HepG2 (cell line): ENCODE results near the gene PLAGL2. TPM values are rescaled to one million over a fixed set of nuclear protein-coding genes. Genes with fewer than 3 reads are reported as not detected.
A peak's percentile ranks its signal among the peaks of the same experiment; 100 is the strongest.

Experiments
- ATAC-seq: fragments of 200-7000 bp; cut with Tn5 transposase; 3 replicates; pipeline ENCODE4 v1.9.1; 2020; ENCODE audit warnings: mild to moderate bottlenecking, moderate library complexity
- BruUV-seq: library from RNA; stranded (reverse); fragments of 400-500 nt; replicated peaks from 2 replicates; lab custom pipeline; 2021; lab: Mats Ljungman, UMichigan
- CTCF ChIA-PET: fragments of 300-600 bp; formaldehyde crosslinking; extraction: SDS; loops from one replicate; lab custom pipeline; 2021; ENCODE audit warnings: low total read pairs, inconsistent platforms, low intra/inter-chr PET ratio; lab: Yijun Ruan, JAX
- POLR2A ChIA-PET: fragments of 350-600 bp; sonication (Branson Sonifier 250); formaldehyde crosslinking; loops from one replicate; lab custom pipeline; 2020; ENCODE audit warnings: antibody characterized with exemption, inconsistent platforms; lab: Yijun Ruan, JAX
- DNase-seq: peaks from one replicate; pipeline ENCODE4 v3.0.0-alpha.2; 2015; ENCODE audit warnings: low spot score
- FAIRE-seq: peaks from 3 replicates; lab custom pipeline; 2011; peaks lifted over from hg19 to GRCh38; lab: Jason Lieb, UNC
- H2AFZ ChIP-seq: one replicate; pipeline ENCODE4 v1.6.1; 2011; ENCODE audit warnings: low read length, inconsistent platforms
- H3K27ac ChIP-seq: fragments of 300-600 bp; 3 replicates; pipeline ENCODE4 v1.8.0; 2011; ENCODE audit warnings: mixed run types, mild to moderate bottlenecking, mixed read lengths, low read length, inconsistent platforms; ENCODE audit not compliant: insufficient read depth; ENCODE audit errors: extremely low read length
- H3K27me3 ChIP-seq, 2 experiments: fragments of 200-600 bp in 1 of 2; 2 replicates in 1 of 2; 3 replicates in 1 of 2; pipeline versions ENCODE4 v1.6.0 to v1.8.0; 2011; ENCODE audit warnings: low read length in 2 of 2, mild to moderate bottlenecking in 2 of 2, moderate library complexity in 2 of 2, inconsistent platforms in 1 of 2; ENCODE audit not compliant: insufficient read depth in 2 of 2, control insufficient read depth in 1 of 2
- H3K36me3 ChIP-seq, 2 experiments: fragments of 200-600 bp in 1 of 2; replicated peaks in 1 of 2; 2 replicates in 1 of 2; 3 replicates in 1 of 2; pipeline versions ENCODE4 v1.5.1 to v1.8.0; 2011; ENCODE audit warnings: low read length in 2 of 2, inconsistent platforms in 1 of 2; ENCODE audit not compliant: insufficient read depth in 2 of 2, control insufficient read depth in 1 of 2
- H3K4me1 ChIP-seq: 2 replicates; pipeline ENCODE4 v1.5.1; 2012; ENCODE audit warnings: low read length, inconsistent platforms; ENCODE audit not compliant: insufficient read depth
- H3K4me2 ChIP-seq: 2 replicates; pipeline ENCODE4 v1.6.0; 2011; ENCODE audit warnings: low read depth, low read length, inconsistent platforms
- H3K4me3 ChIP-seq, 3 experiments: fragments of 200-600 bp in 1 of 3; sonication (generic), shearing (Covaris generic) in 1 of 3; replicated peaks in 1 of 3; 2 replicates each; pipeline ENCODE4 v1.5.1; 2011 to 2016; ENCODE audit warnings: low read length in 3 of 3, inconsistent platforms in 2 of 3, low read depth in 2 of 3, mild to moderate bottlenecking in 2 of 3, control low read depth in 1 of 3, mixed read lengths in 1 of 3; ENCODE audit not compliant: insufficient read depth in 1 of 3
- H3K79me2 ChIP-seq: one replicate; pipeline ENCODE4 v1.6.1; 2011; ENCODE audit warnings: low read length, inconsistent platforms; ENCODE audit not compliant: insufficient read depth
- H3K9ac ChIP-seq: 2 replicates; pipeline ENCODE4 v1.6.0; 2011; ENCODE audit warnings: mild to moderate bottlenecking, low read depth, low read length, inconsistent platforms; ENCODE audit not compliant: insufficient read depth
- H3K9me3 ChIP-seq: 2 replicates; pipeline ENCODE4 v1.5.1; 2012; ENCODE audit warnings: mild to moderate bottlenecking, low read length
- H4K20me1 ChIP-seq: 2 replicates; pipeline ENCODE4 v1.6.0; 2011; ENCODE audit warnings: inconsistent platforms, mild to moderate bottlenecking, low read length, moderate library complexity; ENCODE audit not compliant: insufficient read depth
- AGO2 ChIP-seq: fragments of 200-400 bp; formaldehyde crosslinking; optimal IDR thresholded peaks from 2 replicates; pipeline ENCODE3; 2017; ENCODE audit warnings: mild to moderate bottlenecking, low read depth, low read length, moderate library complexity
- BCL6 ChIP-seq: IDR thresholded peaks from 2 replicates; pipeline ENCODE4 v1.6.1; 2016; ENCODE audit warnings: missing genetic modification reagents, missing compliant biosample characterization
- CERS6 ChIP-seq: sonication (generic); formaldehyde crosslinking; IDR thresholded peaks from 2 replicates; pipeline ENCODE4 v1.5.0; 2020; ENCODE audit warnings: missing genetic modification reagents
- ETV6 ChIP-seq: sonication (generic); formaldehyde crosslinking; conservative IDR thresholded peaks from 2 replicates; pipeline ENCODE4 v1.4.0; 2020; ENCODE audit warnings: missing genetic modification reagents
- FLYWCH1 ChIP-seq: sonication (generic); formaldehyde crosslinking; IDR thresholded peaks from 2 replicates; pipeline ENCODE4 v1.8.1; 2023; ENCODE audit warnings: mild to moderate bottlenecking, missing genetic modification reagents
- FOSL2 ChIP-seq: sonication (generic); formaldehyde crosslinking; IDR thresholded peaks from 2 replicates; pipeline ENCODE4 v1.4.0; 2020; ENCODE audit warnings: missing genetic modification reagents
- FOXM1 ChIP-seq: sonication (generic); formaldehyde crosslinking; IDR thresholded peaks from 2 replicates; pipeline ENCODE4 v1.5.0; 2020; ENCODE audit warnings: missing genetic modification reagents
- HINFP ChIP-seq: sonication (generic); formaldehyde crosslinking; IDR thresholded peaks from 2 replicates; pipeline ENCODE4 v1.4.0; 2020; ENCODE audit warnings: low read depth, mild to moderate bottlenecking, missing genetic modification reagents
- HOXA9 ChIP-seq: sonication (generic); formaldehyde crosslinking; IDR thresholded peaks from 2 replicates; pipeline ENCODE4 v1.8.1; 2022; ENCODE audit warnings: missing genetic modification reagents, mild to moderate bottlenecking, moderate library complexity, borderline replicate concordance
- MBD4 ChIP-seq: IDR thresholded peaks from 2 replicates; pipeline ENCODE4 v1.6.1; 2012; ENCODE audit warnings: low read length, inconsistent platforms, borderline replicate concordance
- MEF2D ChIP-seq: sonication (generic); formaldehyde crosslinking; IDR thresholded peaks from 2 replicates; pipeline ENCODE4 v1.5.1; 2020; ENCODE audit warnings: mild to moderate bottlenecking, missing genetic modification reagents
- MTA3 ChIP-seq: sonication (generic); formaldehyde crosslinking; IDR thresholded peaks from 2 replicates; pipeline ENCODE4 v1.4.0; 2020; ENCODE audit warnings: missing genetic modification reagents
- NRL ChIP-seq: sonication (generic); formaldehyde crosslinking; IDR thresholded peaks from 2 replicates; pipeline ENCODE4 v1.5.0; 2020; ENCODE audit warnings: missing genetic modification reagents, mild to moderate bottlenecking, moderate library complexity, borderline replicate concordance
- SPEN ChIP-seq: sonication (generic); formaldehyde crosslinking; IDR thresholded peaks from 2 replicates; pipeline ENCODE4 v1.5.1; 2020; ENCODE audit warnings: low read depth, mild to moderate bottlenecking, missing genetic modification reagents
- TGIF2 ChIP-seq: IDR thresholded peaks from 2 replicates; pipeline ENCODE4 v1.6.1; 2016; ENCODE audit warnings: control low read depth, missing compliant biosample characterization
- WIZ ChIP-seq: sonication (generic); formaldehyde crosslinking; IDR thresholded peaks from 2 replicates; pipeline ENCODE4 v1.5.1; 2020; ENCODE audit warnings: mild to moderate bottlenecking, missing genetic modification reagents
- ZNF205 ChIP-seq: IDR thresholded peaks from 2 replicates; pipeline ENCODE4 v1.6.1; 2018; ENCODE audit warnings: missing biosample characterization, missing genetic modification reagents
- ZNF30 ChIP-seq: sonication (generic); formaldehyde crosslinking; IDR thresholded peaks from 2 replicates; pipeline ENCODE4 v1.5.0; 2020; ENCODE audit warnings: mild to moderate bottlenecking, missing genetic modification reagents
- ZNF382 ChIP-seq: sonication (generic); formaldehyde crosslinking; IDR thresholded peaks from 2 replicates; pipeline ENCODE4 v1.5.0; 2020; ENCODE audit warnings: missing genetic modification reagents, mild to moderate bottlenecking, borderline replicate concordance
- ZNF616 ChIP-seq: sonication (generic); formaldehyde crosslinking; IDR thresholded peaks from 2 replicates; pipeline ENCODE4 v1.5.0; 2020; ENCODE audit warnings: low read depth, mild to moderate bottlenecking, missing genetic modification reagents
- ZNF644 ChIP-seq: IDR thresholded peaks from 2 replicates; pipeline ENCODE4 v1.6.1; 2016; ENCODE audit warnings: low read depth
- ZNF704 ChIP-seq: sonication (generic); formaldehyde crosslinking; IDR thresholded peaks from 2 replicates; pipeline ENCODE4 v1.8.1; 2023; ENCODE audit warnings: mild to moderate bottlenecking, inconsistent platforms, moderate library complexity, missing genetic modification reagents, borderline replicate concordance
- ZNF790 ChIP-seq: sonication (generic); formaldehyde crosslinking; IDR thresholded peaks from 2 replicates; pipeline ENCODE4 v1.8.0; 2022; ENCODE audit warnings: missing genetic modification reagents, mild to moderate bottlenecking, borderline replicate concordance
- ZNF83 ChIP-seq: sonication (generic); formaldehyde crosslinking; IDR thresholded peaks from 2 replicates; pipeline ENCODE4 v1.4.0; 2020; ENCODE audit warnings: missing genetic modification reagents, mild to moderate bottlenecking, borderline replicate concordance
- WGBS: methylation state at CpG from one replicate; pipeline ENCODE4 v1.1.6; 2017; ENCODE audit warnings: low lambda C conversion rate; 5-methylcytosine and 5-hydroxymethylcytosine counted together
- in situ Hi-C: cut with HindIII; loops from 2 replicates; pipeline ENCODE4 v1.10.0; 2017; ENCODE audit warnings: low pct_unique_long_range_greater_than_20kb; ENCODE audit not compliant: extremely low pct_ligation_motif_present
- intact Hi-C: fragments of 100-400 bp; cut with micrococcal nuclease; formaldehyde crosslinking; loops from one replicate; pipeline ENCODE4 v1.10.0; 2022; ENCODE audit not compliant: unreplicated experiment
- polyA plus RNA-seq, 8 experiments: library from polyadenylated mRNA; depleted of rRNA in 3 of 8; stranded (reverse) in 7 of 8; unstranded in 1 of 8; fragments of >200 nt; fragmentation: Illumina TruSeq in 4 of 8; extraction: Trizol in 4 of 8; gene quantifications; 2 replicates each; pipeline versions ENCODE4 v1.2.1 to v1.2.3, GENCODE V29; 2011 to 2016; ENCODE audit warnings: low read depth in 4 of 8, missing spikeins in 1 of 8, mixed read lengths in 1 of 8; ENCODE audit not compliant: insufficient read depth in 1 of 8
- total RNA-seq, 5 experiments: library from RNA; depleted of rRNA; stranded (reverse); fragments of >200 nt; fragmentation: Illumina TruSeq; extraction: Trizol; gene quantifications; 2 replicates each; pipeline ENCODE4 v1.2.3, GENCODE V29; 2016; ENCODE audit warnings: low read depth in 1 of 5

Gene PLAGL2
- total and polyA plus RNA-seq, 2 of the 13 experiments (the other 11 are each of a cell fraction or from before 2014, with no cell fraction given): 15.2 to 15.3 TPM

GRCh38 chr20:32181606-32182005 is 25.9 kb downstream of the PLAGL2 start (continued):
- TF ChIP-seq ZNF30: no peak
- TF ChIP-seq ZNF790 (CRISPR knock-in tag): no peak
- TF ChIP-seq TGIF2 (CRISPR knock-in tag): no peak
- no peak for TF ChIP-seq ZNF616
- TF ChIP-seq ZNF704: no peak
- TF ChIP-seq SPEN (CRISPR knock-in tag): 0 out of 2 replicates have a peak, but pooled peaks have one; percentile 11
- 0 out of 2 replicates have a peak, but pooled peaks have one; percentile 5 for TF ChIP-seq FLYWCH1 (CRISPR knock-in tag)
- TF ChIP-seq MEF2D (CRISPR knock-in tag): no peak
- no peak for TF ChIP-seq ZNF83

- ATAC-seq: no peak
These were observed 27.6 kb downstream of the PLAGL2 start for GRCh38 chr20:32179934-32180333.

More at GRCh38 chr20:32179934-32180333, 27.6 kb downstream of the PLAGL2 start:
- ChIA-PET POLR2A (no interaction called here), CTCF (no interaction called here)
- intact Hi-C loops: no loop called here
- Histone ChIP-seq H3K9ac (no peak overlapping the region), H3K4me1 (peaks cover 23% of the 10 kb centered on the region), H3K27ac (no peak overlapping the region), H3K27me3 (no peaks in the 10 kb centered on the region), H3K79me2 (no peaks in the 10 kb centered on the region), H3K36me3 (no peaks in the 10 kb centered on the region), H2AFZ (no peak overlapping the region), H3K4me2 (no peak overlapping the region), H3K9me3 (no peaks in the 10 kb centered on the region), H4K20me1 (no peaks in the 10 kb centered on the region), H3K4me3 (no peak overlapping the region)
- 90% methylated on average over 4 of the region's 4 CpGs for WGBS
- in situ Hi-C loops: no loop called here
- no peak for DNase-seq
- no peak for FAIRE-seq
- no TSS peak for BruUV-seq
- TF ChIP-seq ETV6 (CRISPR knock-in tag): no peak
- no peak for TF ChIP-seq HOXA9 (CRISPR knock-in tag)
- no peak for TF ChIP-seq WIZ (CRISPR knock-in tag)
- TF ChIP-seq BCL6 (CRISPR knock-in tag): no peak
- no peak for TF ChIP-seq FOXM1
- TF ChIP-seq ZNF382 (CRISPR knock-in tag): no peak
- TF ChIP-seq CERS6 (CRISPR knock-in tag): no peak
- no peak for TF ChIP-seq AGO2
- no peak for TF ChIP-seq ZNF205 (CRISPR knock-in tag)
- TF ChIP-seq HINFP (CRISPR knock-in tag): no peak
- no peak for TF ChIP-seq FOSL2
- TF ChIP-seq MTA3 (CRISPR knock-in tag): no peak
- no peak for TF ChIP-seq ZNF644 (CRISPR knock-in tag)
- no peak for TF ChIP-seq NRL (CRISPR knock-in tag)
- no peak for TF ChIP-seq MBD4
- TF ChIP-seq, all 625 proteins: peak for 0
